ENCODE measurements around the gene CATSPERD.

DNA sequence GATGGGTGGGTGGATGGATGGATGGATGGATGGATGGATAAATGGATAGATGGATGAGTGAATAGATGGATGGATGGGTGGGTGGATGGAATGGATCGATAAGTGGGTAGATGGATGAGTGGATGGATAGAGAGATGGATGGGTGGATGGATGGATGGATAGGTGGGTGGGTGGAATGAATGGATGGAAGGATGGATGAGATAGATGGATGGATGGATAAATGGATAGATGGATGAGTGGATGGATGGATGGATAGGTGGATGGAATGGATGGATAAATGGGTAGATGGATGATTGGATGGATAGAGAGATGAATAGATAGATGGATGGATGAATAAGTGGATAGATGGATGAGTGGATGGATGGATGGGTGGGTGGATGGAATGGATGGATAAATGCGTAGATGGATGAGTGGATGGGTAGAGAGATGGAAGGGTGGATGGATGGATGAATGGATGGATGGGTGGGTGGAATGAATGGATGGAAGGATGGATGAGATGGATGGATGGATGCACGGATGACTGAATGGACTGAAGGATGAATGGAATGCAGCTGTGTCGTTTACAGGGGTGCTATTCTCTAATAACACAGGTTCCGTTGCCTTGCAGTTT lies 42.3 kb downstream of the CATSPERD start:
- TF ChIP-seq REST (IDR thresholded peaks at IDR 0.05; ENCODE audit: insufficient read depth in 1 of 2, low read depth in 2 of 2, low read length in 2 of 2) (no peak), TAF1 (IDR thresholded peaks at IDR 0.05; ENCODE audit: borderline replicate concordance, insufficient read depth, low read length) (no peak), POLR2AphosphoS5 (IDR thresholded peaks at IDR 0.05; ENCODE audit: low read depth, low read length) (no peak), SIN3A (IDR thresholded peaks at IDR 0.05; ENCODE audit: borderline replicate concordance, insufficient read depth, low read length) (no peak)
